Peyer's patch (tissue), 4 donors: Measurements from ENCODE around the gene LGALS9B. TPM values are rescaled to one million over a fixed set of nuclear protein-coding genes. Genes with fewer than 3 reads are reported as not detected.
"Not testable (repeated sequence)": the region's sequence is repeated elsewhere in the genome, so short reads cannot be mapped to it uniquely, and the experiment has no call there.

ENCODE experiments used
- DNase-seq, 3 donors: peaks; one replicate each; pipeline ENCODE4 v3.0.0-alpha.2; 2017 to 2019
- H3K27ac ChIP-seq, 4 donors: fragments of 200-600 bp; sonication (generic); one replicate each; pipeline ENCODE4 v1.5.1; 2016 to 2019
- H3K27me3 ChIP-seq, 2 donors: fragments of 200-600 bp; sonication (generic); one replicate each; pipeline ENCODE4 v1.5.1; 2019
- H3K36me3 ChIP-seq, 3 donors: fragments of 200-600 bp; sonication (generic); one replicate each; pipeline ENCODE4 v1.5.1; 2016 to 2019
- H3K4me1 ChIP-seq, 4 donors: fragments of 200-600 bp; sonication (generic); one replicate each; pipeline ENCODE4 v1.5.1; 2016 to 2019
- H3K4me3 ChIP-seq, 4 donors: fragments of 200-600 bp; sonication (generic); 1 replicate in 3 of 4; 2 replicates in 1 of 4; pipeline ENCODE4 v1.5.1; 2016 to 2019; ENCODE audit warnings: mild to moderate bottlenecking in 1 of 4
- H3K9me3 ChIP-seq, 4 donors: fragments of 200-600 bp; sonication (generic); one replicate each; pipeline ENCODE4 v1.5.1; 2016 to 2019; ENCODE audit warnings: mild to moderate bottlenecking in 1 of 4
- total RNA-seq, 4 donors: library from RNA; depleted of rRNA; stranded (reverse); fragments of >200 nt; gene quantifications; one replicate each; pipeline ENCODE4 v1.1.0, GENCODE V29; 2016

LGALS9B gene
- total RNA-seq, 4 donors from 2014 or later: 2.1 to 23.1 (median 6.3) TPM

DNA sequence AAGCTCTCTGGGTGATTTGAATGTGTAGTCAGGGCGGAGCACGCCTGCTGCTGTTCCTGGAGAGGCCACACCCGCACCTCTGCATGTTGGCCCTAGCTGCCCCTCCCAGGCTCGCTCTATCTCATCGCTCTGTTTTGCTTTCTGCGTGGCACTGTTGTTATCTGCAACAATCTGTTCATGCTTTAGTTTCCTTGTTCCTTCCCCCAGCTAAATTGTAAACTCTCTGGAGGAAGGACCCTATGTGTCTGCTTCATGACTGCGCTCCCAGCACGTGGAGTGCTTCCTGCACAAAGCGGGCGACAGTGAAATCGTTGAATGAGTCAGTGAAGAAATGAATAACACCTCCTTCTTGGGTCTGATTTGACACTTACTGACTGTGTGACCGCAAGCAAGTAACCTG, 16.5 kb downstream of the LGALS9B start:
- peak in 2 of 3 donors; percentile 39 to 68 for DNase-seq

DNA sequence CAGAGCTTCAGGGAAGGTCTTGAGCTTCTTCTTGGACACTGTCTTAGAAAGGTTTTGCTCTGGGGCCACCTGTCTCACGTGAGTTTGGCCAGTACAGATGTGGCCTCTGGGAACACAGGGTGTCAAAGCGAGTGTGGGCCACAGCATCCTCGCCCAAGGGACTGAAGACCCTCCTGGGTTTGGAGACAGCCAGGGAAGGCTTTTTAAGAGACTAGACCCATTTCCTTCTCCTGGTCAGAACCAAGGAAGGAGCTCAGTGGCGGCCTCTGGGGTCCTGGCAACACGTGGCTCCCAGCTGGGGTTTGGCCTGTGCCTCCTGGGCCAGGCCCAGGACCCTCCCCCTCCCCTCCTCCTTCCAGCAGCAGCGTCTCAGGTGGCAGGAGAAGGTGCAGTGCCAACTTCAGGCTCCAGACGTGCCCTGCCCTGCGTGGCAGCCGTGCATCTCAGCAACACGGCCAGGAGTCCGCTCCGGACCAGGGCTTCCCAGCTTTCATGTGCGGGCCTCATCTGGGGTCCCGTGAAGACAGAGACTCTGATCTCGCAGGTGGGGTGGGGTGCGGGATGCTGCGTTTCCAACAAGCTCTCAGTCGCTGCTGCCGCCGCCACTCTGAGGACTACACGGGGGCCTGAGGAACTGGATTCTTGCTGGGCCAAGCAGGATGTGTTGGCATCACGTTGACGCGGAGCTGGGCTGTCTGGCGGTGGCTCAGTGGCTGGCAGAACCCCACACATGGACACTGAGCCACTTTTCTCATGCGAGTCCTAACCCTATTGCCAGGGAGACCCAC, 19.6 kb downstream of the LGALS9B start:
- H3K4me3 ChIP-seq, H3K9me3 ChIP-seq, H3K27ac ChIP-seq, H3K4me1 ChIP-seq, H3K36me3 ChIP-seq, H3K27me3 ChIP-seq: not testable (repeated sequence)
- DNase-seq: peak in 1 of 3 donors; percentile 28

More for the DNA sequence above, 16.5 kb downstream of the LGALS9B start:
- not testable (repeated sequence) for H3K4me1 ChIP-seq, H3K27ac ChIP-seq, H3K9me3 ChIP-seq, H3K4me3 ChIP-seq, H3K27me3 ChIP-seq, H3K36me3 ChIP-seq

DNA sequence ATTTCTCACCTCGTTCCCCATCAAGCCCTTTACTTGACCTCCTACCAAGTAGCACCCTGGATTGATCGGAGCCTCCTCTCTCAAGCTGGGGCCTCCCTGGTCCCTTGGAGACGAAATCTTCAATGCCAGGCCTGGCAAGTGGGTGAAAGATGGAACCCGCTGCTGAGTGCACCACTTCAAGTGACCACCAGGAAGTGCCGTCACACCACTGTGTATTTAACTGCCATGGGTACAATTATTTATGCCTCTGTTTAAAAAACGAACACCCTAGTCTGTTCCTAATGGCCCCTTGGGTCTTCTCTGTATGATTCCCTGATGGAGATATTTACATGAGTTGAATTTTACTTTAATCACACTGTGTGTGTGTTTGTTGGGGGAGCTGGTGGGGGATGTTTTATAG, 20.4 kb downstream of the LGALS9B start:
- H3K36me3 ChIP-seq, H3K27me3 ChIP-seq, H3K27ac ChIP-seq, DNase-seq, H3K4me1 ChIP-seq, H3K9me3 ChIP-seq, H3K4me3 ChIP-seq: not testable (repeated sequence)

DNA sequence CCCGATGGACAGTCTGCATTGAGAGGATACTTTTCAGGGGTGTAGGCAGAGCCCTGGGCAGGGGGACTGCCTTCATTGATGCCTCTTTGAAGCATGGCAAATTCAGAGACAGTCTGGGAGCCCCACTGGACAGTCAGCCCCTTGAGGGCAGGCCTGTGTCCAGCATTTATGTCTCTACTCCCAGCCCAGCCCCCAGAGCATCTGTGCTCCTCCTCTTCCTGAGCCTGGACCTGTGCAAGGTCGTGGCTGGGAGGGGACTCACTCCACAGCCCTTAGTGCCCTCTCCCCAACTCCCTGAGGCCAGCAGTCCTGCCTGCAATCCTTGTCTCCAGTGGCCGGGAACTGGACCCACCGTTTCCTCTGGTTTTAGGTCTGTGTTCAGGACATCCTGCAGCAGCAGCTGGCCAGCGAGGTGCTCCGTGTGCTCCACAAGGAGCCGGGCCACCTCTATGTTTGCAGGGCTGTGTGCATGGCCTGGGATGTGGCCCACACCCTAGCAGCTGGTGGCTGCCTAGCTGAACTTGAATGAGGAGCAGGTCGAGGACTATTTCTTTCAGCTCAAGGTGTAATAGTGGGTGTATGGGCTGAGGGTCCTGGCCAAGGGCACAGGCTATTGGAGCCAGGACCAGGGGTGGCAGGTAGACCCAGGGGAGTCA, 22.6 kb downstream of the LGALS9B start:
- H3K4me1 ChIP-seq, H3K36me3 ChIP-seq, H3K27me3 ChIP-seq, H3K9me3 ChIP-seq, H3K27ac ChIP-seq, H3K4me3 ChIP-seq: not testable (repeated sequence)
- DNase-seq: peak in 1 of 3 donors; percentile 12

DNA sequence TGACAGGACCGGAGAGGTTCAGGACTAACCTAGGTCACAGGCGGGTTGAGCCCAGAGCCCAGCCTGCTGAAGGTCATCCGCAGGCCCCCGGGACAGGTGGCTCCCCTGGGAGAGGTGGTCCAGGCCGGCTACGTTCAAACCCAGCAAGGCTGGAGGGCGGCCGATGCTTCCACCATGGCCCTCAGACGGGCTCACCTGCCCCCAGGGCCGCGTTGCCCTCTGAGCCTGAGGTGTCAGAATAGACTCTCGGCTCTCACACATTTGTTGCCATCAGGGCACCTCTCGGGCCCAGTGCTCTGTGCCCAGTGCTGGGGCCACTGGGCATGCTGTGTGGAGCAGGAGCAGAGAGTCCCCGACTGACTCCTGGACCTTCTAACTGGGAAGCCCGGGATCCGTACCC, 23.2 kb downstream of the LGALS9B start:
- DNase-seq: peak in 1 of 3 donors; percentile 32
- not testable (repeated sequence) for H3K9me3 ChIP-seq, H3K4me3 ChIP-seq, H3K36me3 ChIP-seq, H3K27me3 ChIP-seq, H3K27ac ChIP-seq, H3K4me1 ChIP-seq

DNA sequence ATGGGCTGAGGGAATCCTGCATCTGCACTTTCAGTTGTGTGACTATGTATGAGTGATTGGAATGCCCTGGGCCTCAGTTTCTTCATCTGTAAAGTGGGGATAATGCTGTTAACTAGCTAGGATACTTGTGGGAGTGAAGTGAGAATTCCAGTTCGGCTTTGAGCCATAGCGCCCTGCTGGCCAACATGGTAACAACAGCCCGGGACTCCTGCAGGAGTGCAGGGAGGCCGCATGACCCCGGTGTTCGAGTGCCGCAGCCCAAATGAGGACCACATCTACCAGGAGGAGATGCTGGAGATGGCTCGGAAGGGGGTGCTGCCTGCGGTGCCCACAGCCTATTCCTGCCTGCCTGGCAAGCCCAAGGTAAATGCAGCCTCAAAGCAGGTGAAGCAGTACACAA, 23.7 kb downstream of the LGALS9B start:
- not testable (repeated sequence) for H3K9me3 ChIP-seq, DNase-seq, H3K36me3 ChIP-seq, H3K27me3 ChIP-seq, H3K4me3 ChIP-seq, H3K27ac ChIP-seq, H3K4me1 ChIP-seq

DNA sequence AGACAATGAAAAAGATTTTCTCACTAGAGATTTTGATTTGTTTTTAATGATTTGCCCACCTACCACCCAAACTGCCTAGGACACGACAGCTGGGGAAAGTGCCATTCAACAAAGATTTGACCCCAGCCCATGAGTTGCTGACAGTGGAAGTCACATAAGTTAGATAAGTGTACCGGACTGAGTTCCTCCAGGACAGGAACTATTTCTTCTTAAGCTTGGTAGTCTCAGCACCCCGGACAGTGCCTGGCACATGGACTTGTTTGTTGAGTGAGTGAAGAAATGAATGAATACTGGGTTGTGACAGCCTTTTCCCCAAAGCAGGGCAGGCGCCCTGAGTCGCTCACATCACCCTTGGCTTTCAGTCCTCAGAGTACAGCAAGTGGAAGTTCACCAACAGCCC, 26.7 kb downstream of the LGALS9B start:
- not testable (repeated sequence) for H3K4me3 ChIP-seq, H3K36me3 ChIP-seq, H3K4me1 ChIP-seq, H3K9me3 ChIP-seq, DNase-seq, H3K27ac ChIP-seq, H3K27me3 ChIP-seq

DNA sequence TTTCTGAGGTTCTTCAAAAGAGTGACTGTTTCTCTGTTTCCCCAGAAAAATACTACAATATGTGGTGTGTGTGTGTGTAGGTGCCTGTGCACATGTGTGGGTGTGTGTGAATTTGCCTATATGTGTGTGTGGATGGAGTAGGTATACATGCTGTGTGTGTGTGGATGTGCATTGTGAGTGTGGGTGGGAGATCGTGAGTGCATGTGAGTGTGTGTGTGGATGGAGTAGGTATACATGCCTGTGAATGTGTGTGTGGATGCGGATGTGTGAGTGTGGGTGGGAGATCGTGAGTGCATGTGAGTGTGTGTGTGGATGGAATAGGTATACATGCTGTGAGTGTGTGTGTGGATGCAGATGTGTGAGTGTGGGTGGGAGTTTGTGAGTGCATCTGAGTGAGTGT, 32.2 kb downstream of the LGALS9B start:
- H3K36me3 ChIP-seq, H3K9me3 ChIP-seq, H3K4me3 ChIP-seq, DNase-seq, H3K27me3 ChIP-seq, H3K27ac ChIP-seq, H3K4me1 ChIP-seq: not testable (repeated sequence)

DNA sequence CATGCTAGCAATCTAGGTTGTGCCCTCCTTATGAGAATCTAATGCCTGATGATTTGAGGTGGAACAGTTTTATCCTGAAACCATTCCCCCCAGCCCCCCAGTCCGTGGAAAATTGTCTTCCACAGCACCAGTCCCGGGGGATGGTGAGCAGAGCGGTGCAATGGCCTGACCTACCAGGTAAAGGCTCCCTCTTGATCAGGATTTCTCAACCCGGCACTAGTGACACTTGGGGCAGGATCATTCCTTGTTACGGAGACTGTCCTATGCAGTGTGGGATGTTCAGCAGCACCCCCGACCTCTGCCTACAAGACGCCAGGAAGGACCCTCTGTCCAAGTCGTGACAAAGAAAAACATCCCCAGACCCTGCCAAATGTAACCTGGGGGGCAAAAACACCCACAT, 34.0 kb downstream of the LGALS9B start:
- DNase-seq: not testable (repeated sequence)

DNA sequence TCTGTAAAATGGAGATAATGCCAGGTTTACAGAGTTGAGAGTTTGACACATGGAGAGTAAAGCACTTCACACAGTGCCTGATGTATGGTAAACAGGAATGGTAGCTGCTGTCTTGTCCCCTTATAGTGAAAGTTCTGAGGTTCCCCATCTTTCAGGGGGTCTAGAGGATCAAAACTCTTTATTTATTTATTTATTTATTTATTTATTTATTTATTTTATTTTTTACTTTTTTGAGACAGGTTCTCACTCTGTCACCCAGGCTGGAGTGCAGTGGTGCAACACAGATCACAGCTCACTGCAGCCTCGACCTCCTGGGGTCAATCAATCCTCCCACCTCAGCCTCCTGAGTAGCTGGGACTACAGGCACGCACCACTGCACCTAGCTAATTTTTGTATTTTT, 40.1 kb downstream of the LGALS9B start:
- H3K27ac ChIP-seq, H3K27me3 ChIP-seq, H3K9me3 ChIP-seq, DNase-seq, H3K4me3 ChIP-seq, H3K36me3 ChIP-seq, H3K4me1 ChIP-seq: not testable (repeated sequence)

More for the DNA sequence above, 34.0 kb downstream of the LGALS9B start:
- not testable (repeated sequence) for H3K27me3 ChIP-seq, H3K4me1 ChIP-seq, H3K4me3 ChIP-seq, H3K36me3 ChIP-seq, H3K27ac ChIP-seq, H3K9me3 ChIP-seq

DNA sequence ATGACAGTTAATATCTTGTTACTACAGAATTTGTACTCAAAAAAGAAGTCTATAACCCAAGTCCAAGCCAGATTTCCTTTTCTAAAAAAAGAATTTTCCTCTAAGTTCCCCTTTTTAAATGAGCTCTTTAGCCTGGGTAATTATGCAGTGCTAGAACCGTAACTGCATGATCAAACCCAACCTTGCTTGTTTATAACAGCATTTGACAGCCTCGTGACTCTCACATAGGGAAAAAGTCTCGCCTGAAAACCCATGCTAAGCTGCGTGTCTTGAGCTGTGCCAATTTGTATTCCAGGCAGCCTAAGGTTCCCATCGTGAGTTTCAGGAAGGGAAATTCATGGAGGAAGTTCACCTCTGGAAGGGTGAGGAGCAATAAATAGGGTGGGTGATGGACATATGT, 44.5 kb downstream of the LGALS9B start:
- DNase-seq, H3K4me3 ChIP-seq, H3K27me3 ChIP-seq, H3K4me1 ChIP-seq, H3K9me3 ChIP-seq, H3K36me3 ChIP-seq, H3K27ac ChIP-seq: not testable (repeated sequence)

DNA sequence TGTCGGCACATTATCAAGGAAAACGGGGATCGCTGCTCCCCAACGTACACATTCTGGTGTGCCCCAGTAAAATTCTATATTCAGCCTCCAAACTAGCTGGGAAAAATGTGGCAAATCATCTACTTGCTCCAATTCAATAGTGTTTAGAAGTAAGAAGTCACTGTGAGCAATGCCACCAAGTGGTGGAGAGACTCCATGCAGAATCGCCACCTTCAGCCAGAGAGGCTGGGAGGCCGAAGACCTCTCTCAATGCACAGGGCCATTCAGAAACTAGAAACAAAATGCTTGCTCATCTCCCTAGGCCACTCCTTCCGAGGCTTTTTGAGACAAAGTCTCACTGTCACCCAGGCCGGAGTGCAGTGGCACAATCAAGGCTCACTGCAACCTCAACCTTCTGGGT, 48.5 kb downstream of the LGALS9B start:
- not testable (repeated sequence) for H3K4me3 ChIP-seq, DNase-seq, H3K27me3 ChIP-seq, H3K4me1 ChIP-seq, H3K27ac ChIP-seq, H3K36me3 ChIP-seq, H3K9me3 ChIP-seq

DNA sequence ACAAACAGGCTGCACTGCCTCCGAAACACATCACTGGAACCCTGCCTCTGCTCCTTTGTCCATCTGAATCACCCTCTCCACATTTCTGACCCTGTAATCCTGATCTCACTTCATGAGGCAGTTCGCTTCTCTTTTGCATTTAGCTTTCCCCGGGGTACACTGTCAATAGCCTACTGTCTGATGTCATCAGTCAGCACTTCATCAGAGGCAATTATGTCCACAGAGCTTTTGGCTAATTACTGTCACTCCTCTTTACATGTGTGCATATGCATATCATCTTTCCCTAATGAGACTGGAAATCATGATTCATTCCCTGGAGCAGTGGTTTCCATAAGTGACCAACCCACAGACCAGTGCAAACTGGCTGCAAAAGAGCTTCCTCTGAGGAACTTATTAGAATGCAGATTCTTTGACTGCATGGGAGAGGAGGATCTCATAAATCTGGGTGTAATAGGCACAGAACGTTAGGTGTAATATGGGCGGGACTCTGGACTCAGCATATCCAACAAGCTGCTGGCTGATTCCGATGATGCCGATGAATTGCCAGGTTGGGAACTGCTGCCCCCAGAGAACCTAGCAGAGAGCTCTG, 49.8 kb downstream of the LGALS9B start:
- DNase-seq, H3K36me3 ChIP-seq, H3K4me3 ChIP-seq, H3K9me3 ChIP-seq, H3K4me1 ChIP-seq, H3K27me3 ChIP-seq, H3K27ac ChIP-seq: not testable (repeated sequence)

DNA sequence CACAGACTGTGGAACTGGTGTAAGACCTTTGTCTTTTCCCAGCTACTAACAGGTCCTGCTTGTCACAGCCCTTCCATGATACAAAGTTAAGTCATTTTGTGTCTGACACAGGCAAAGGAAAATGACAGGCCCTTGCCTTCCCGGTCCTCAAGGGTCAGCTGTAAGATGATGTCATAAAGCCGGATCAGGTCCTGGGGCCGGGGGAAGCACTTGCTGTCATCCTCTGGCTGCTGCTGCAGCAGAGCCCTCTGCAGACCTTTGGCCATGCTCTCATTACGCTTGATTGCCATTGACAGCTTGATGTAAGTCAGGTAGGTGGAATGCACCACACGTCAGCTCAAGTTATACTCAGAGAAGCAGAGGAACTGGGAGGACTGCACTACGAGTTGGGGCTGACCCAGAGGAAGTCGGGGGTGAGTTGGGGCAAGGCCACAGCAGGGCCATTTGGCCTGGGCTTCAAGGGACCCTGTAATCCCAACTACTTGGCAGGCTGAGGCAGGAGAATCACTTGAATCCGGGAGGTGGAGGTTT, 50.9 kb downstream of the LGALS9B start:
- not testable (repeated sequence) for H3K4me3 ChIP-seq, DNase-seq, H3K27ac ChIP-seq, H3K9me3 ChIP-seq, H3K27me3 ChIP-seq, H3K36me3 ChIP-seq, H3K4me1 ChIP-seq

DNA sequence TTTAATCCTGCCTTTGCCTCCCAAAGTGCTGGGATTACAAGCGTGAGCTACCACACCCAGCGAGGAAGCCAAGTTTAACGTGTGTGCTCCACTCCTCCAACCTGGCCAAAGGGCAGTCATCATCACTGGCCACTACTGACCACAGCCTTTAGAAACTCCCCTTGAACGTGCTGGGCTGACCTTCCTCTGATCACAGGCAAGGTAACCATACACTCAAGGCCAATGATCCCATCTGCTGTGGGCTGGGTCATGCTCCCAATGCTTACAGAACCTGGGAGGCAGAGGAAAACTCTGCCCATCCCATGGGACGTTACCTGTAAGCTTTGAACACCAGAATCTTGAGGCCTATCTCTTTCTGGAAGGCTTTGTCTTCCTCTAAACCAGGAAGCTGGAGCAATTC, 51.9 kb downstream of the LGALS9B start:
- DNase-seq, H3K27ac ChIP-seq, H3K9me3 ChIP-seq, H3K27me3 ChIP-seq, H3K36me3 ChIP-seq, H3K4me3 ChIP-seq, H3K4me1 ChIP-seq: not testable (repeated sequence)
